ENCODE results near the gene FOXI2. TPM values are rescaled to one million over a fixed set of nuclear protein-coding genes. Genes with fewer than 3 reads are reported as not detected.

FOXI2 gene
- total RNA-seq, 2 experiments from 2014 or later = not detected

- Histone ChIP-seq H3K9me2 (ENCODE audit: insufficient read depth, low read length) (no peaks in the 10 kb centered on the region), H2AFZ (ENCODE audit: low read length) (no peak overlapping the region), H3K36me3 (ENCODE audit: insufficient read depth, low read length) (no peaks in the 10 kb centered on the region), H3K4me2 (ENCODE audit: low read length) (no peak overlapping the region), H3K4me3 (ENCODE audit: low read depth, low read length, poor library complexity, severe bottlenecking) (no peak overlapping the region), H4K20me1 (ENCODE audit: insufficient read depth, low read length) (no peaks in the 10 kb centered on the region), H3K79me2 (ENCODE audit: insufficient read depth, low read depth, low read length) (no peaks in the 10 kb centered on the region), H3K9me3 (ENCODE audit: low read length) (no peaks in the 10 kb centered on the region), H3K27ac (ENCODE audit: low read depth, low read length, poor library complexity, severe bottlenecking) (no peak overlapping the region), H3K4me1 (ENCODE audit: insufficient read depth, low read length, poor library complexity, severe bottlenecking) (no peaks in the 10 kb centered on the region)
- no peak for DNase-seq (ENCODE audit: low spot score)
- TF ChIP-seq EZH2phosphoT487 (IDR thresholded peaks at IDR 0.05; ENCODE audit: borderline replicate concordance, low read depth, low read length) = no peak
- TF ChIP-seq CTCF (conservative IDR thresholded peaks at IDR 0.05; ENCODE audit: low read length) = no peak
- intact Hi-C loops (cut with micrococcal nuclease; ENCODE audit: unreplicated experiment) = no loop called here
- ChIA-PET POLR2A (no interaction called here), CTCF (ENCODE audit: unreplicated experiment) (no interaction called here)
- BruUV-seq (replicated peaks) = no TSS peak
Observed at GRCh38 chr10:127698886-127699285, 38.1 kb upstream of the FOXI2 start.

- ChIA-PET CTCF (ENCODE audit: unreplicated experiment) (no interaction called here), POLR2A (no interaction called here)
- Histone ChIP-seq H3K4me1 (ENCODE audit: insufficient read depth, low read length, poor library complexity, severe bottlenecking) (no peaks in the 10 kb centered on the region), H3K79me2 (ENCODE audit: insufficient read depth, low read depth, low read length) (no peaks in the 10 kb centered on the region), H2AFZ (ENCODE audit: low read length) (no peak overlapping the region), H3K27ac (ENCODE audit: low read depth, low read length, poor library complexity, severe bottlenecking) (no peak overlapping the region), H3K9me2 (ENCODE audit: insufficient read depth, low read length) (no peaks in the 10 kb centered on the region), H3K36me3 (ENCODE audit: insufficient read depth, low read length) (no peaks in the 10 kb centered on the region), H3K9me3 (ENCODE audit: low read length) (no peaks in the 10 kb centered on the region), H3K4me3 (ENCODE audit: low read depth, low read length, poor library complexity, severe bottlenecking) (no peak overlapping the region), H3K4me2 (ENCODE audit: low read length) (no peak overlapping the region), H4K20me1 (ENCODE audit: insufficient read depth, low read length) (no peaks in the 10 kb centered on the region)
- TF ChIP-seq CTCF (conservative IDR thresholded peaks at IDR 0.05; ENCODE audit: low read length) (no peak), EZH2phosphoT487 (IDR thresholded peaks at IDR 0.05; ENCODE audit: borderline replicate concordance, low read depth, low read length) (no peak)
- intact Hi-C loops (cut with micrococcal nuclease; ENCODE audit: unreplicated experiment) = no loop called here
- DNase-seq (ENCODE audit: low spot score) = no peak
- no TSS peak for BruUV-seq (replicated peaks)
Observed at GRCh38 chr10:127699311-127699710, 37.7 kb upstream of the FOXI2 start.

- no peaks in the 10 kb centered on the region for H3K79me2 ChIP-seq (ENCODE audit: insufficient read depth, low read depth, low read length)
- H2AFZ ChIP-seq (ENCODE audit: low read length) = no peak overlapping the region
- no peaks in the 10 kb centered on the region for H3K4me1 ChIP-seq (ENCODE audit: insufficient read depth, low read length, poor library complexity, severe bottlenecking)
- H3K9me3 ChIP-seq (ENCODE audit: low read length) = no peaks in the 10 kb centered on the region
- H3K36me3 ChIP-seq (ENCODE audit: insufficient read depth, low read length) = no peaks in the 10 kb centered on the region
- ChIA-PET CTCF (ENCODE audit: unreplicated experiment) (no interaction called here), POLR2A (no interaction called here)
- no peak overlapping the region for H3K27ac ChIP-seq (ENCODE audit: low read depth, low read length, poor library complexity, severe bottlenecking)
- no TSS peak for BruUV-seq (replicated peaks)
- intact Hi-C loops (cut with micrococcal nuclease; ENCODE audit: unreplicated experiment) = no loop called here
- no peak overlapping the region for H3K4me2 ChIP-seq (ENCODE audit: low read length)
- no peaks in the 10 kb centered on the region for H4K20me1 ChIP-seq (ENCODE audit: insufficient read depth, low read length)
- H3K9me2 ChIP-seq (ENCODE audit: insufficient read depth, low read length) = no peaks in the 10 kb centered on the region
- DNase-seq (ENCODE audit: low spot score) = no peak
- TF ChIP-seq EZH2phosphoT487 (IDR thresholded peaks at IDR 0.05; ENCODE audit: borderline replicate concordance, low read depth, low read length) = no peak
- no peak for TF ChIP-seq CTCF (conservative IDR thresholded peaks at IDR 0.05; ENCODE audit: low read length)
- no peak overlapping the region for H3K4me3 ChIP-seq (ENCODE audit: low read depth, low read length, poor library complexity, severe bottlenecking)
Observed at GRCh38 chr10:127702271-127702670, 34.7 kb upstream of the FOXI2 start.
